Adrenal gland (tissue), 12 donors: ENCODE data around the gene PM20D1. TPM values are rescaled to one million over a fixed set of nuclear protein-coding genes. Genes with fewer than 3 reads are reported as not detected.
A peak's percentile ranks its signal among the peaks of the same experiment; 100 is the strongest.

Source experiments
- DNase-seq, 7 donors: peaks; one replicate each; pipeline ENCODE4 v3.0.0-alpha.2; 2019 to 2020
- H3K27ac ChIP-seq, 5 donors: fragments of 200-600 bp; sonication (generic) in 4 of 5; 1 replicate in 3 of 5; 2 replicates in 2 of 5; pipeline versions ENCODE4 v1.5.1 to v1.8.0; 2016 to 2020; ENCODE audit warnings: mild to moderate bottlenecking in 1 of 5
- H3K27me3 ChIP-seq: fragments of 200-600 bp; 2 replicates; pipeline ENCODE4 v1.8.0; 2021
- H3K36me3 ChIP-seq, 2 donors: fragments of 200-600 bp; replicated peaks in 1 of 2; 1 replicate in 1 of 2; 2 replicates in 1 of 2; pipeline versions ENCODE4 v1.5.1 to v1.8.0; 2018 to 2022
- H3K4me1 ChIP-seq, 2 donors: fragments of 200-600 bp; replicated peaks in 1 of 2; 1 replicate in 1 of 2; 2 replicates in 1 of 2; pipeline versions ENCODE4 v1.5.1 to v1.8.0; 2018 to 2021
- H3K4me3 ChIP-seq, 4 donors: fragments of 200-600 bp; sonication (generic) in 3 of 4; one replicate each; pipeline ENCODE4 v1.5.1; 2016 to 2018
- H3K9me3 ChIP-seq, 3 donors: fragments of 200-600 bp; sonication (generic) in 1 of 3; replicated peaks in 1 of 3; 1 replicate in 2 of 3; 2 replicates in 1 of 3; pipeline versions ENCODE4 v1.5.1 to v1.8.0; 2016 to 2021
- POLR2A ChIP-seq, 2 donors: fragments of 450-650 bp; IDR thresholded peaks; one replicate each; pipeline ENCODE4 v1.6.1; 2017; ENCODE audit warnings: antibody characterized with exemption in 2 of 2, mild to moderate bottlenecking in 2 of 2, moderate library complexity in 1 of 2
- WGBS, 4 donors: extraction: QIAGEN DNeasy Blood & Tissue Kit in 2 of 4; methylation state at CpG; one replicate each; pipeline versions ENCODE4 v1.1.5 to v1.1.7; 2013 to 2017; 5-methylcytosine and 5-hydroxymethylcytosine counted together
- intact Hi-C, 2 donors: fragments of 100-400 bp; cut with DNase I; formaldehyde crosslinking; loops; one replicate each; pipeline versions ENCODE4 v1.14.1 to v1.15.0; 2022 to 2023
- polyA plus RNA-seq, 3 donors: library from polyadenylated mRNA; stranded (reverse); fragments of 200-250 nt in 2 of 3; fragments of 350-450 nt in 1 of 3; fragmentation: Illumina TruSeq in 1 of 3; extraction: RNeasy Lipid Tissue Mini Kit (QIAGEN cat#74804) in 1 of 3; gene quantifications; one replicate each; pipeline ENCODE4 v1.2.3, GENCODE V29; 2013 to 2014
- total RNA-seq, 9 donors: library from RNA; depleted of rRNA in 4 of 9; stranded (reverse); fragments of >200 nt in 4 of 9; fragments of 120-200 nt in 1 of 9; fragmentation: NEBNext Ultra II Directional in 1 of 9; extraction: Animal tissue kit (Norgen Biotek cat#: 25700) in 1 of 9; gene quantifications; one replicate each; pipeline versions ENCODE4 v1.1.0 to v1.2.4, GENCODE V29; 2013 to 2023
- TF ChIP-seq, protein P1 (sequence below), 6 experiments: fragments of 450-650 bp in 4 of 6; fragments of 200-600 bp in 2 of 6; sonication (generic) in 1 of 6; IDR thresholded peaks; 1 replicate in 5 of 6; 2 replicates in 1 of 6; pipeline versions ENCODE4 v1.5.1 to v1.8.0; 2016 to 2021; ENCODE audit warnings: antibody characterized with exemption in 6 of 6, mild to moderate bottlenecking in 2 of 6, moderate library complexity in 1 of 6
- donor health status: healthy with polysubstance abuse.
- donor health status: Bipolar disorder and iron deficiency.
- donor health status: DM: yes; HTN: yes; CAD: no.
- donor health status: DM: no; HTN: no; CAD: no.
- donor health status: DM: no; HTN: no; CAD: no.
- donor health status: DM: yes; HTN: yes; CAD: no.

The PM20D1 gene
- total and polyA plus RNA-seq, 12 donors = 0.07 to 1.8 (median 0.48) TPM; not detected in 3

DNA sequence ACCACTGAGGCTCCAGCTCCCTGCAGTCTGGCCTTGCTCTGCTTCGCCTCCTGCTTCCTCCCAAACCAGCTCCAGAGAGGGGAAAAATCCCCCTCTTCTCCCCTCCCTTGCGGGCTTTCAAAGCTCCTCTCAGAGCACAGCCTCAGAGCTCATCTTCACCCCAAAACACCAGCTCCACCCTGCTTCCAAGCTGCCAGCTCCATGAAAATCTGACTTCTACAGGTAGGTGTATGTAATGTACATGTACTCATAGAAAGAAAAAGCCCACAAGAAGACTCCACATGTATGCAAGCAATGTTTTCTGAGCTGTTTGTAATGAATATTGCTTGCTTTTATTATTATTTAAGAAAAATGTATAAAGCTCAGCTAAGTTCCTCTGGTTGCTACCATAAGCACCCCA is 45.3 kb downstream of the PM20D1 start:
- Histone ChIP-seq H3K4me3 (no peak overlapping the region), H3K27ac (no peak overlapping the region), H3K27me3 (no peaks in the 10 kb centered on the region), H3K4me1 (peaks cover 5 to 27% of the 10 kb centered on the region in 2 donors), H3K9me3 (no peaks in the 10 kb centered on the region), H3K36me3 (peaks cover 0 to 13% of the 10 kb centered on the region in 2 donors)
- no peak for TF ChIP-seq POLR2A (IDR thresholded peaks at IDR 0.05)
- TF ChIP-seq, protein P1, sequence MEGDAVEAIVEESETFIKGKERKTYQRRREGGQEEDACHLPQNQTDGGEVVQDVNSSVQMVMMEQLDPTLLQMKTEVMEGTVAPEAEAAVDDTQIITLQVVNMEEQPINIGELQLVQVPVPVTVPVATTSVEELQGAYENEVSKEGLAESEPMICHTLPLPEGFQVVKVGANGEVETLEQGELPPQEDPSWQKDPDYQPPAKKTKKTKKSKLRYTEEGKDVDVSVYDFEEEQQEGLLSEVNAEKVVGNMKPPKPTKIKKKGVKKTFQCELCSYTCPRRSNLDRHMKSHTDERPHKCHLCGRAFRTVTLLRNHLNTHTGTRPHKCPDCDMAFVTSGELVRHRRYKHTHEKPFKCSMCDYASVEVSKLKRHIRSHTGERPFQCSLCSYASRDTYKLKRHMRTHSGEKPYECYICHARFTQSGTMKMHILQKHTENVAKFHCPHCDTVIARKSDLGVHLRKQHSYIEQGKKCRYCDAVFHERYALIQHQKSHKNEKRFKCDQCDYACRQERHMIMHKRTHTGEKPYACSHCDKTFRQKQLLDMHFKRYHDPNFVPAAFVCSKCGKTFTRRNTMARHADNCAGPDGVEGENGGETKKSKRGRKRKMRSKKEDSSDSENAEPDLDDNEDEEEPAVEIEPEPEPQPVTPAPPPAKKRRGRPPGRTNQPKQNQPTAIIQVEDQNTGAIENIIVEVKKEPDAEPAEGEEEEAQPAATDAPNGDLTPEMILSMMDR (IDR thresholded peaks at IDR 0.05) = no peak
- WGBS, 4 donors = 92 to 100% (median 100%) methylated on average over 2 of the region's 2 CpGs
- DNase-seq = no peak
- intact Hi-C loops = no loop called here

DNA sequence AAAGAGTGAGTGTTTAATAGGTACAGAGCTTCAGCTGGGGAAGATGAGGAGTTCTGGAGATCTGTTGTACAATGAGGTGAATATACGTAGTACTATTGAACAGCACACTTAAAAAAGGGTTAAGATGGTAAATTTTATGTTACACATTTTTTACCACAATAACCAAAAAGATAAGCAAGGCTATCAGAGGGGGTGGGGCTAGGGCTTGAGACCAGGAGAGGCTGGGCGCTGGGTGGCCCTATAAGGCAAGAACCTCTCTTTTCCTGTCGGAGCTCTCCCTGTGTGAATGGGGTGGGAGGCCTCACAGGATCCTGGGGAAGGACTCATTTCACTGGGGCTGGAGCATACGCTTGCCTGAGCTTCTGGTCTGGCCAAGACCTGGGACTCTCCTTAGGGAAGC is 45.9 kb downstream of the PM20D1 start:
- WGBS, 4 donors = 72 to 78% (median 75%) methylated on average over 4 of the region's 4 CpGs
- Histone ChIP-seq H3K4me1 (peaks cover 0 to 21% of the 10 kb centered on the region in 2 donors), H3K4me3 (no peak overlapping the region), H3K27ac (no peak overlapping the region), H3K36me3 (peaks cover 0 to 19% of the 10 kb centered on the region in 2 donors), H3K9me3 (no peaks in the 10 kb centered on the region), H3K27me3 (no peaks in the 10 kb centered on the region)
- no peak for TF ChIP-seq POLR2A (IDR thresholded peaks at IDR 0.05)
- TF ChIP-seq, protein P1 (IDR thresholded peaks at IDR 0.05) = no peak
- intact Hi-C loops = no loop called here
- no peak for DNase-seq

DNA sequence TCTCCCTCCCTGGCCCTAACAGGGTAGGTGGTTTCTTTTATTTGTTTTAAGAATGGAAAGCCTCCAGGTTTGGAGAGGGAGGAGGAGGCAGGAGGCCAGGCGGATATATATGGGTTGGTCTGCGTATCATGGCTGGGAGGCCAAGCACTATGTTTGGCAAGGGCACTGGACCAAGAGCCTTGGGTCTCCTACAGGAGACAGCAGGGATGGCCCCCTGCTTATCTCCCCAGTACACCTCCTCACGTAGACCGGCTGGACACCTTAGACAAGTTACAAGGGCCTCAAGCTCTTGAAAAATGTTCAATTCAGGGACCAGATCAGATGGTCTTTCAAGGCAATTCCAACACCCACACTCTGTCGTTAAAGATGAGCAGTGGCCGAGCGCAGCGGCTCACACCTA is 47.9 kb downstream of the PM20D1 start:
- Histone ChIP-seq H3K9me3 (no peaks in the 10 kb centered on the region), H3K27ac (no peak overlapping the region), H3K4me1 (peaks cover 0 to 13% of the 10 kb centered on the region in 2 donors), H3K4me3 (no peak overlapping the region), H3K27me3 (no peaks in the 10 kb centered on the region), H3K36me3 (peaks cover 0 to 37% of the 10 kb centered on the region in 2 donors)
- WGBS, 4 donors = 95 to 100% (median 97%) methylated on average over 8 of the region's 8 CpGs
- TF ChIP-seq POLR2A (IDR thresholded peaks at IDR 0.05) = no peak
- intact Hi-C loops = no loop called here
- DNase-seq = no peak

DNA sequence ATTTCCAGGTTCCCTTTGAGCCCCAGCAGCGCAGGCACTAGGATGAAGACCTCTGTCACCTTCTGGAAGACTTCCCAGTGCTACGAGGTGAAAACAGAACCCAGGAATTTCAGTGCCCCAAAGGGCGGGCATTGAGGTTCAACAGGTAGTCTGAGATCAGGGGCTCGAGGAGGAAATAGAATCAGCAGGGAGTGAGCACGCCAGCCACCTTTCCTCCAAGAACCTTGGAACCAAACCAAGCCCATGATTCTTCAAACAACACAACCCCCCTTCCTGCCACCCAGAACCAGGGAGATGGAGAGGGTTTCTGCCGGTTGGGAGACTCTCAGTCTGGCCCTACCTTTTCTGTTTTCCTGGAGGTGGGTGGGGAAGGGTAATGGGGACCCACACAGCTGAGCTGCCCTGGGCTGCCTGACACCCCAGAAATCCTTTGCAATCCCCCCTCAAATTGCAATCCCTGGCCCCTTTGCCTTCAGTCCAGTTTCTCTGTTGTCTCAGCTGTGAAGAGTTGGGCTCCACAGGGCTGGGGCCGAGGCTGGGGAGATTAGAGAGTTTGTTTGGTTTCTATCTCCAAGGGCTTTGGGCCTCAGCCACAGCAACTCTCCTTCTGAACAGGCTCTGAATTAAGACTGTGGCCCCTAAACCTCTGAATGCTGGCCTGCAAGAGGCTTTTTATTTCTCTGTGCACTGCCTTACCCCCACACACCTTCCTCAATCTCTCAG is 48.8 kb downstream of the PM20D1 start:
- Histone ChIP-seq H3K27ac (peak overlapping the region in 1 of 5 donors; percentile 2), H3K27me3 (no peaks in the 10 kb centered on the region), H3K4me1 (peaks cover 0 to 6% of the 10 kb centered on the region in 2 donors), H3K36me3 (peaks cover 0 to 47% of the 10 kb centered on the region in 2 donors), H3K9me3 (no peaks in the 10 kb centered on the region), H3K4me3 (no peak overlapping the region)
- intact Hi-C loops = no loop called here
- no peak for DNase-seq
- TF ChIP-seq, protein P1 (IDR thresholded peaks at IDR 0.05) = no peak
- no peak for TF ChIP-seq POLR2A (IDR thresholded peaks at IDR 0.05)
- 68 to 89% (median 71%) methylated on average over 5 to 7 of the region's 7 CpGs for WGBS, 4 donors

DNA sequence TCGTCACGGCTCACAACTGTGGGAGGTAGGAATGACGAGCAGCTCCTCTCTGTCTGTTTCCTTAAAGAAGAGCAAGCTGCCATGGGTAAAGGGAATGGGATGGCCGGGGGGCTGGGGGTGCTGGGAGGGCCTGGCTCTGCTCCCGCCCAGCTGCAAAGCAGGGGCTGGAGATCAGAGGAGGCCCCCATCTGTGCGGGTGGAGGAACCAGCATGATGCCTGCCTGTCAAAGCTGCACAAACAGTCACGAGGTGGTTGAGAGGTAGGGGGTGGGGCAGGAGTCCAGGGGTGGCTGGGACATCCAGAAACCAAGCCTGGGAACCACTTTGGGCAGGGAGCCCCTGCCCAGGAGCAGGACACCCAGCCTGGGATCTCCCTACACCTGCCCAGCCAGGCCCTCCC is 49.5 kb downstream of the PM20D1 start:
- Histone ChIP-seq H3K9me3 (no peaks in the 10 kb centered on the region), H3K27me3 (no peaks in the 10 kb centered on the region), H3K36me3 (peaks cover 0 to 53% of the 10 kb centered on the region in 2 donors), H3K27ac (peak overlapping the region in 1 of 5 donors; percentile 2), H3K4me1 (no peaks in the 10 kb centered on the region), H3K4me3 (no peak overlapping the region)
- TF ChIP-seq POLR2A (IDR thresholded peaks at IDR 0.05) = no peak
- TF ChIP-seq, protein P1 (IDR thresholded peaks at IDR 0.05) = no peak
- intact Hi-C loops = no loop called here
- DNase-seq = no peak
- 85 to 90% (median 87%) methylated on average over 6 to 7 of the region's 7 CpGs for WGBS, 4 donors
